Nephron progenitor cell (in vitro differentiated cells): ENCODE data around the gene VWC2L.

Experiments
- DNase-seq: peaks from one replicate; pipeline ENCODE4 v3.0.0; 2021
- H3K27ac Mint-ChIP-seq: 2 replicates; pipeline ENCODE4 v1.8.0; 2021; ENCODE audit warnings: mild to moderate bottlenecking, moderate library complexity, mixed read lengths
- H3K27me3 Mint-ChIP-seq: 2 replicates; pipeline ENCODE4 v1.8.0; 2021; ENCODE audit warnings: mild to moderate bottlenecking, low read depth, mixed read lengths; ENCODE audit not compliant: poor library complexity
- H3K36me3 Mint-ChIP-seq: 2 replicates; pipeline ENCODE4 v1.8.0; 2021; ENCODE audit warnings: low read depth, mixed read lengths
- H3K4me1 Mint-ChIP-seq: 2 replicates; pipeline ENCODE4 v1.8.0; 2021; ENCODE audit warnings: mixed read lengths
- H3K4me3 Mint-ChIP-seq: 2 replicates; pipeline ENCODE4 v1.8.0; 2021; ENCODE audit warnings: mild to moderate bottlenecking, moderate library complexity, mixed read lengths
- H3K9me3 Mint-ChIP-seq: 2 replicates; pipeline ENCODE4 v1.8.0; 2021; ENCODE audit warnings: mild to moderate bottlenecking, moderate library complexity, mixed read lengths
- CTCF ChIP-seq: fragments of 200-600 bp; sonication (generic); IDR thresholded peaks from 2 replicates; pipeline ENCODE4 v1.5.0; 2021; ENCODE audit warnings: antibody characterized with exemption

Gene VWC2L

GRCh38 chr2:214579035-214579434 is 168.2 kb downstream of the VWC2L start:
- Mint-ChIP-seq H3K27me3 (no peaks in the 10 kb centered on the region), H3K4me3 (no peak overlapping the region), H3K27ac (peak overlapping the region; percentile 81), H3K36me3 (no peaks in the 10 kb centered on the region), H3K4me1 (peaks cover 40% of the 10 kb centered on the region), H3K9me3 (no peaks in the 10 kb centered on the region)
- no peak for TF ChIP-seq CTCF
- no peak for DNase-seq

- peak; percentile 32 for TF ChIP-seq CTCF
- Mint-ChIP-seq H3K27ac (no peak overlapping the region), H3K36me3 (no peaks in the 10 kb centered on the region), H3K4me1 (no peaks in the 10 kb centered on the region), H3K4me3 (no peak overlapping the region), H3K27me3 (no peaks in the 10 kb centered on the region), H3K9me3 (no peaks in the 10 kb centered on the region)
- DNase-seq = peak; percentile 20
Observed at GRCh38 chr2:214587442-214587841, 176.6 kb downstream of the VWC2L start.

- H3K4me1 Mint-ChIP-seq = peaks cover 6% of the 10 kb centered on the region
- H3K36me3 Mint-ChIP-seq = no peaks in the 10 kb centered on the region
- peaks cover 3% of the 10 kb centered on the region for H3K27me3 Mint-ChIP-seq
- DNase-seq = no peak
- no peak overlapping the region for H3K4me3 Mint-ChIP-seq
- TF ChIP-seq CTCF = no peak
- H3K9me3 Mint-ChIP-seq = no peaks in the 10 kb centered on the region
- no peak overlapping the region for H3K27ac Mint-ChIP-seq
Observed at GRCh38 chr2:214591366-214591765, 180.5 kb downstream of the VWC2L start.

- H3K4me1 Mint-ChIP-seq = peaks cover 6% of the 10 kb centered on the region
- H3K27ac Mint-ChIP-seq = no peak overlapping the region
- no peaks in the 10 kb centered on the region for H3K9me3 Mint-ChIP-seq
- DNase-seq = no peak
- H3K4me3 Mint-ChIP-seq = no peak overlapping the region
- TF ChIP-seq CTCF = no peak
- peaks cover 3% of the 10 kb centered on the region for H3K27me3 Mint-ChIP-seq
- no peaks in the 10 kb centered on the region for H3K36me3 Mint-ChIP-seq
Observed at GRCh38 chr2:214592011-214592410, 181.2 kb downstream of the VWC2L start.

GRCh38 chr2:214593727-214594126 is 182.9 kb downstream of the VWC2L start:
- DNase-seq = no peak
- no peak for TF ChIP-seq CTCF
- no peak overlapping the region for H3K4me3 Mint-ChIP-seq
- H3K4me1 Mint-ChIP-seq = peaks cover 6% of the 10 kb centered on the region
- peak overlapping the region; percentile 13 for H3K27ac Mint-ChIP-seq
- no peaks in the 10 kb centered on the region for H3K36me3 Mint-ChIP-seq
- H3K27me3 Mint-ChIP-seq = peaks cover 3% of the 10 kb centered on the region
- no peaks in the 10 kb centered on the region for H3K9me3 Mint-ChIP-seq

GRCh38 chr2:214601852-214602633 is 191.2 kb downstream of the VWC2L start:
- Mint-ChIP-seq H3K4me1 (no peaks in the 10 kb centered on the region), H3K4me3 (no peak overlapping the region), H3K9me3 (no peaks in the 10 kb centered on the region), H3K27ac (no peak overlapping the region), H3K36me3 (no peaks in the 10 kb centered on the region), H3K27me3 (no peaks in the 10 kb centered on the region)
- no peak for DNase-seq
- no peak for TF ChIP-seq CTCF
